IPS-15b (cell line): ENCODE data around the gene HOXB6.

Experiments used
- H3K27me3 ChIP-seq: one replicate; pipeline ENCODE4 v1.6.1; 2013; ENCODE audit warnings: low read length; ENCODE audit not compliant: control insufficient read depth, insufficient read depth
- H3K36me3 ChIP-seq: one replicate; pipeline ENCODE4 v1.6.1; 2013; ENCODE audit warnings: low read length; ENCODE audit not compliant: control insufficient read depth, insufficient read depth
- H3K4me1 ChIP-seq: one replicate; pipeline ENCODE4 v1.6.1; 2013; ENCODE audit warnings: mild to moderate bottlenecking, low read length; ENCODE audit not compliant: control insufficient read depth, insufficient read depth
- H3K4me3 ChIP-seq: one replicate; pipeline ENCODE4 v1.5.1; 2013; ENCODE audit warnings: low read depth, low read length
- H3K9ac ChIP-seq: one replicate; pipeline ENCODE4 v1.6.1; 2013; ENCODE audit warnings: low read depth, mild to moderate bottlenecking, low read length
- H3K9me3 ChIP-seq: one replicate; pipeline ENCODE4 v1.6.1; 2013; ENCODE audit warnings: mild to moderate bottlenecking, low read length; ENCODE audit not compliant: control insufficient read depth, insufficient read depth

HOXB6 gene

DNA sequence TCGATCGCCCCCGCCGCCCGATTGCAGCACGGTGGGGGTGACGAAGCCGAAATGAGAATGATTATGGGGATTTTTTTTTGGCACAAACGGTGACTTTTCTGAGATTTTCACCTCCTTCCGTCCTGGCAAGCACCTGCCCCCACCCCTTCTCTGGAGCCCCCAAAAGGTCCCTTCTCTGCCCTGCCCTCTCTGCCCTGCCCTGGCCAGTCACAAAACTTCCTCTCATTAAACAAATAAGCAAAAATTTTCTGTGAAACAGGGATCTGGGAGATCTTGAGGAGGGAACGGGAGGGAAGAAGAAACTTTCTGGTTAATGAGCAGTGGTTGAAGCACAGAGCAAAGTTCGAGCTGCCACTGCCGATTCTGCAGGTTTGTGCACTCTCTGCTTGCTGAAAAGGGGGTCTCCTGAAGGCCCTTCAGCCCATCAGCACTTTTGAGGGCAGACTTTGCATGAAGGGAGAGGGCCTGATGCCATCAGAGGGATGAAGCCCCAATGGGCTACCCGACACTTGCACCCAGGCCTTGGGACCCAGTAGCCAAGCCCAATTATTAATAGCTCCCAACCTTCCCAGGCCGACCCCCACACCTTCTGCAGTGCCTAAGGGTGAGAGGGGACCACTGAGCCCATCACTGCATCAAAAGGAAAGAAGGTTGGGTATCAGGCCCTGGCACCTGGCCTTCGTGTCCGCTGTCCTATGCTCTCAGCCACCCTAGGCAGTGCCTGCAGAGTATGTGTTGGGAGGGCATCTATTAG is 11.4 kb upstream of the HOXB6 start:
- H3K9ac ChIP-seq: no peak overlapping the region
- peaks cover 2% of the 10 kb centered on the region for H3K4me1 ChIP-seq
- peak overlapping the region; percentile 11 for H3K4me3 ChIP-seq
- peaks cover 98% of the 10 kb centered on the region for H3K27me3 ChIP-seq
- H3K9me3 ChIP-seq: no peaks in the 10 kb centered on the region
- H3K36me3 ChIP-seq: no peaks in the 10 kb centered on the region

GRCh38 chr17:48615047-48615962 is 10.5 kb upstream of the HOXB6 start, which contains the start of gene HOXB8:
TSS of gene HOXB8 (minus strand) at chr17:48615292. CDS start at chr17:48614704, 588 bp downstream.
- Histone ChIP-seq H3K4me1 (peaks cover 2% of the 10 kb centered on the region), H3K27me3 (peaks cover 98% of the 10 kb centered on the region), H3K4me3 (peak within 1 kb of the TSS; percentile 30), H3K9me3 (no peaks in the 10 kb centered on the region), H3K9ac (no peak within 1 kb of the TSS), H3K36me3 (no peaks in the 10 kb centered on the region)

DNA sequence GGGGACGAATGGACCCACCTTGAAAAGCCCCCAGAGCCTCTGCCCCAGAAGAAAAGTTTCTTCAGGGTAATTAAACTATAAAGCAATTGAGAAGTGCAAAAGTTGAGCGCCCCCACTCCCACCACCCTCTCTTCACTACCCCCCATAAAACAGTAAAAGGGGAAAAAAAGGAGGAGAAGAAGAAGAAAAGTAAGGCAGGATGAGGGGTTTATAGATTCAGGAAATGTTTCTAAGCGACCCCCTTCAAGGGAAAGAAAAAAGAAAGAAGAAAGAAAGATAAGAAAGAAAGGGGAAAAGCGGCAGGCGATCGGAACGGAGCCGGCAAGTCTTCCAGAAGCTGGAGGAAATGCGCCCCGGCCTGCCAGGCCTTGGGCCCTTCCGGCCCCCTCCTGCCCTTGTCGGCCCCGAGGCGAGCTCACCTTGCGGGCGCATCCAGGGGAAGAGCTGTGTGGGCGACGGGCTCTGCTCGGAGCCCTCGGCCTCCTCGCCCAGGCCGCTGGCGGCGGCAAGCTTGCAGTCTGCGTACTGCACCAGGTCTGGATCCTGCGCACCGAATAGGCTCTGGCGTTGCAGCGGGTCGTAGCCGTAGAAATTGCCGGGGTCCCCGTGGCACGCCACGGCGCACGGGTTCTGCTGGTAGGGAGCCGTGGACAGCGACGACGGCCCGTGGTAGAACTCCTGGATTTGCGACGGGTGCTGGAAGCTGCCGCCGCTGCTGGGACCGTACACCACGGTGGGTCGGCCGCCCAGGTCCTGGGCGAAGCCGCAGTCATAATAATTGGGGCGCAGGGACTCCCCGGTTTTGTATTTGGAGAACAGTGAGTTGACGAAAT is 9.3 kb upstream of the HOXB6 start:
- Histone ChIP-seq H3K9me3 (no peaks in the 10 kb centered on the region), H3K9ac (no peak overlapping the region), H3K4me3 (peak overlapping the region; percentile 30), H3K27me3 (peaks cover 98% of the 10 kb centered on the region), H3K4me1 (peaks cover 4% of the 10 kb centered on the region), H3K36me3 (no peaks in the 10 kb centered on the region)

- Histone ChIP-seq H3K9ac (no peak overlapping the region), H3K27me3 (peaks cover 97% of the 10 kb centered on the region), H3K36me3 (no peaks in the 10 kb centered on the region), H3K4me1 (peaks cover 4% of the 10 kb centered on the region), H3K4me3 (peak overlapping the region; percentile 3), H3K9me3 (no peaks in the 10 kb centered on the region)
These were observed 8.3 kb upstream of the HOXB6 start for GRCh38 chr17:48612854-48613691.

DNA sequence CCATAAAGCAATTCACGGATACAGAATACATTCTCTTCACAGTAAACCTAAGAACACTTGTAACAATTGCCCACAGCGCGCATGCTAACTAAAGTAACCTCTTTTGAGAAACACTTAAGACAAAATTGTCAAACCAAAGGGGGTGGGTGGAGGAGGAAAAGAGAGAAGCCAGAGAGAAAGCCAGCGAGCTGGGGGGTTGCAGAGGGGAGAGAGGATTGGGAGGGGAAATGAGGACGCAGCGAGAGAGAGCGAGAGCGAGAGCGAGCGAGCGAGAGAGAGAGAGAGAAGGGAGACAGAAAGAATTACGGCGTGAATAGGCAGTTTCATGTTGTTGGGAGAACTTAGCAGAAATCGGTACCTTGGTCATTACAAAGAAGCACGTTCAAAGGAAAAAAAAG is 7.7 kb upstream of the HOXB6 start:
- H3K9ac ChIP-seq: no peak overlapping the region
- peaks cover 97% of the 10 kb centered on the region for H3K27me3 ChIP-seq
- H3K9me3 ChIP-seq: no peaks in the 10 kb centered on the region
- peaks cover 4% of the 10 kb centered on the region for H3K4me1 ChIP-seq
- peak overlapping the region; percentile 3 for H3K4me3 ChIP-seq
- no peaks in the 10 kb centered on the region for H3K36me3 ChIP-seq

DNA sequence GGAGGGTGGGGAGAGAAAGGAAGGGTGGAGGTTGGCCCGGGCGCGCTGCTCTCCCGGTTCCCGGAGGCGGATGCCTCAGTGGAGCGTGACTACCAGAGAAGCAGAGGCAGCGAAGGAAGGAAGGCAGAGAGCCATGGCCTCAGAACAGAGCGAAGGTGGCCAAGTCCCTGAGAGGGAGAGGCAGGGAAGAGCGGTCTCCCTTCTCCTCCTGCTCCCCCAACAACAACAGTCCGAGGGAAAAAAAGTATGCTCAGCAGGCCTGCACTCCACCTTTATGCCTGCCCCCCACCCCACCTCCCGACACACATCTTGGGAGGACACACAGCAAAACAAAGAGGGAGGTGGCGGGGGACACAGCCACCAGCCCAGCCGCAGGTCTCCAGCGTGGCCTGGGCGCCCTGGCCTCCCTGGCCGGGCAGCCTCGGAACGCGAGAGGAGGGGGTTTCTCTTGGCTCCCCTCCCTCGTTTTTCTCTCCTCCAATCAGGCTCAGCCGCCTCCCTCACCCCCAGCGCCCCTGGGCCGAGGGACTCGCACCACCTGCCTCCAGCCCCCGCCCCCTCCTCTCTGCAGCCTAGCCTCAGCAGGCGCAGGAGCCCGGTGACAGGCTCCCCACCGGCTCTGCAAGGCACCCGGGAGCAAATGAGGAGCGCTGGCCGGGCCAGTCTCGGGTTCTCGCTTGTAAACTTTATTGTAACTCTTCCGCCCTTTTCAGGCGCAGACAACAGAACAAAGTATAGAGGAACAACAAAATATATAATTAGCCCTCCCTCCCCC is 7.1 kb upstream of the HOXB6 start:
- H3K27me3 ChIP-seq: peaks cover 97% of the 10 kb centered on the region

DNA sequence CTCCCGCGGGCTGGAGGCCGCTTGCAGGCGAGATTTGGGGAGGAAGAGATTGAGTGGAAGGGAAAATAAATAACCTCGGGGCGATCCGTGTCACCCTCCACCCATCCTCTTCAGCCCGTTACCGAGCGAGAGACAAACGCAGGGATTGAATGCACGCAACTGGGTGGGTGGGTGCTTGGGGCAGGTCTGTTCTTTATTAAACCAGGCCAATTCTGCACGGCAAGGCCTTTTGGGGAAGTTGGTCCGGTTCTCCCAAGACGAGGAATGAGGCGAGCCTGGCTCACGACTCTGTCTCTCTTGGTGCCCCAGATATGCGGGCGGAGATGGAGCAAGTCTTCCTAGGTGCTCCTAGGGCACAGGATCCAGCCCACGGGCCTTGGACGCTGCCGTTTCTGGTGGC is 6.4 kb upstream of the HOXB6 start:
- peaks cover 4% of the 10 kb centered on the region for H3K4me1 ChIP-seq
- H3K9me3 ChIP-seq: no peaks in the 10 kb centered on the region
- H3K27me3 ChIP-seq: peaks cover 97% of the 10 kb centered on the region
- H3K9ac ChIP-seq: no peak overlapping the region
- H3K36me3 ChIP-seq: no peaks in the 10 kb centered on the region
- peak overlapping the region; percentile 30 for H3K4me3 ChIP-seq

More for the DNA sequence above, 7.1 kb upstream of the HOXB6 start:
- Histone ChIP-seq H3K36me3 (no peaks in the 10 kb centered on the region), H3K4me1 (peaks cover 4% of the 10 kb centered on the region), H3K9ac (no peak overlapping the region), H3K4me3 (peak overlapping the region; percentile 30), H3K9me3 (no peaks in the 10 kb centered on the region)

GRCh38 chr17:48610282-48611211 is 5.8 kb upstream of the HOXB6 start, which contains the start of gene HOXB7:
TSS of gene HOXB7 (minus strand) at chr17:48611017. CDS start at chr17:48610918, 99 bp downstream.
- Histone ChIP-seq H3K36me3 (no peaks in the 10 kb centered on the region), H3K4me3 (peak within 1 kb of the TSS; percentile 43), H3K9ac (no peak within 1 kb of the TSS), H3K9me3 (no peaks in the 10 kb centered on the region), H3K27me3 (peaks cover 97% of the 10 kb centered on the region), H3K4me1 (peaks cover 4% of the 10 kb centered on the region)

DNA sequence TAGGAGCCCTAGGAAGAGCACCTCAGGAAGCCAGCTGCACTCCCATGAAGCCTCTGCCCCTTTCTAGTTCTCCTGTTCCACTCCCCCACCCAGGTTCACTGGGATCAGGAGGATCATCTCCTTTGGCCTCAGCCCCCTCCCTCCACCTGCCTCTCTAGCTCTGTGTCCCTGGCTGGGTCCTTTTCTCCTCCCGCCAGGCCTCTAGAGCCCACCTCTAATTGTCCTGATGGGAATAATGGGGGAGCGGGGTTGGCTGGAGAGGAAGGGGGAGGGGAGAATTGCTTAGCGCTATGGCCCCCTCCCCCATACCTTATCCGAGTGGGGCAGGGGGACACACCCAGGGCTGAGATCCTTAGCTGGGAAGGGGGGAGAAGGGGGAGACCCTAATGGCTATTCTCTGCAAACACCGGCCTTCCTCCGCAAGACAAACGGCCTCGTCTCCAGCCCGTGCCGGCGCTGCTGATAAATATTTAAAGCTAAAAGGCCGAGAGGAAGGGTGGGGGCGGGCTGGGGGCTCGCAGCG is 5.0 kb upstream of the HOXB6 start:
- Histone ChIP-seq H3K4me1 (peaks cover 4% of the 10 kb centered on the region), H3K36me3 (no peaks in the 10 kb centered on the region), H3K27me3 (peaks cover 97% of the 10 kb centered on the region), H3K9me3 (no peaks in the 10 kb centered on the region), H3K4me3 (peak overlapping the region; percentile 43), H3K9ac (no peak overlapping the region)
